Measurements from ENCODE around the gene ZNF524. TPM values are rescaled to one million over a fixed set of nuclear protein-coding genes. Genes with fewer than 3 reads are reported as not detected.

The ZNF524 gene
- total RNA-seq, 2 experiments from 2014 or later, result 9.2 to 21.6 TPM

DNA sequence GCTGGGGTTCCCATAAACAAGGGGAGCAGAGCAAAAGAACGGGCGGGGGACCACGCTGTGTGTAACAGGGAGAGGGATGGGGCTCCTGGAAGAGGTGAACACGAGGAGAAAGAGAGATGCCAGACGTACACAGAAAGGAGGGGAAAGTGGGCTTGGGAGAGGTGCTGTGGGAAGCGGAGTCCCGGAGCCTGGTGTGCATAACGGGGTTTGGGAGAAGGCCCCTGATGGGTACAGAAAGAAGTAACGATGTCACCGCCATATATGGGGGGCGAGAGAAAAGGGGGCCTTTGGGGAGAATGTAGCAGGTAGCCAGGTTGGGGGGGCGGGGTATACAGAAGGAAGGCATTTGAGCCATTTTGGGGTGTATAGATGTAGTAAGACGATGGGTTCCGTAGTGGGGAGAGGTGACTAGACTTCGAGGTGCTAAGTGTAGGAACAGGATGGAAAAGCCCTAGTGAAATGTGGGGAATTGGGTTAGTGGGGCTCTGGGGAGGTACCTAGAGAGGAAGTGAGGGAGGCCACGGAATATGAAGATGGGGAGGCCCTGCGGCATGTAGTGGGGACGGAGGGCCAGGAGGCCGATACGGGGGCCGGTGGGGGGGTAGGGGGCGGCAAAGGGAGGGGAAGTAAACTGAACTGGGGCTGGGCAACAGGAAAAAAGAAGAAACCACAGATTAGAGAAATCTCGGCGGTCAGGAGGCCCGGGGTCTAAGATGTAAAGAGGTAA lies 41.5 kb downstream of the ZNF524 start:
- Histone ChIP-seq H3K9me2 (ENCODE audit: insufficient read depth, low read length) (no peaks in the 10 kb centered on the region), H3K4me1 (ENCODE audit: insufficient read depth, low read length, poor library complexity, severe bottlenecking) (peaks cover 60% of the 10 kb centered on the region), H3K79me2 (ENCODE audit: insufficient read depth, low read depth, low read length) (peaks cover 52% of the 10 kb centered on the region), H3K4me3 (ENCODE audit: low read depth, low read length, poor library complexity, severe bottlenecking) (peak overlapping the region; percentile 98), H3K4me2 (ENCODE audit: low read length) (peak overlapping the region; percentile 89), H3K36me3 (ENCODE audit: insufficient read depth, low read length) (peaks cover 35% of the 10 kb centered on the region), H3K27ac (ENCODE audit: low read depth, low read length, poor library complexity, severe bottlenecking) (peak overlapping the region; percentile 86), H4K20me1 (ENCODE audit: insufficient read depth, low read length) (no peaks in the 10 kb centered on the region), H2AFZ (ENCODE audit: low read length) (no peak overlapping the region), H3K9me3 (ENCODE audit: low read length) (no peaks in the 10 kb centered on the region)
- intact Hi-C loops (cut with micrococcal nuclease; ENCODE audit: unreplicated experiment), result loop anchor here (5.0 kb wide), 1 partner anchor 501 kb away; the partner anchor contains the start of gene ZNF444
- CTCF ChIA-PET (ENCODE audit: unreplicated experiment), result no interaction called here
- no TSS peak for BruUV-seq (replicated peaks)
- POLR2A ChIA-PET, result no interaction called here
- DNase-seq (ENCODE audit: low spot score), result peak; percentile 47
- TF ChIP-seq, protein P1, sequence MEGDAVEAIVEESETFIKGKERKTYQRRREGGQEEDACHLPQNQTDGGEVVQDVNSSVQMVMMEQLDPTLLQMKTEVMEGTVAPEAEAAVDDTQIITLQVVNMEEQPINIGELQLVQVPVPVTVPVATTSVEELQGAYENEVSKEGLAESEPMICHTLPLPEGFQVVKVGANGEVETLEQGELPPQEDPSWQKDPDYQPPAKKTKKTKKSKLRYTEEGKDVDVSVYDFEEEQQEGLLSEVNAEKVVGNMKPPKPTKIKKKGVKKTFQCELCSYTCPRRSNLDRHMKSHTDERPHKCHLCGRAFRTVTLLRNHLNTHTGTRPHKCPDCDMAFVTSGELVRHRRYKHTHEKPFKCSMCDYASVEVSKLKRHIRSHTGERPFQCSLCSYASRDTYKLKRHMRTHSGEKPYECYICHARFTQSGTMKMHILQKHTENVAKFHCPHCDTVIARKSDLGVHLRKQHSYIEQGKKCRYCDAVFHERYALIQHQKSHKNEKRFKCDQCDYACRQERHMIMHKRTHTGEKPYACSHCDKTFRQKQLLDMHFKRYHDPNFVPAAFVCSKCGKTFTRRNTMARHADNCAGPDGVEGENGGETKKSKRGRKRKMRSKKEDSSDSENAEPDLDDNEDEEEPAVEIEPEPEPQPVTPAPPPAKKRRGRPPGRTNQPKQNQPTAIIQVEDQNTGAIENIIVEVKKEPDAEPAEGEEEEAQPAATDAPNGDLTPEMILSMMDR (conservative IDR thresholded peaks at IDR 0.05; ENCODE audit: low read length), result no peak
- no peak for TF ChIP-seq EZH2phosphoT487 (IDR thresholded peaks at IDR 0.05; ENCODE audit: borderline replicate concordance, low read depth, low read length)

DNA sequence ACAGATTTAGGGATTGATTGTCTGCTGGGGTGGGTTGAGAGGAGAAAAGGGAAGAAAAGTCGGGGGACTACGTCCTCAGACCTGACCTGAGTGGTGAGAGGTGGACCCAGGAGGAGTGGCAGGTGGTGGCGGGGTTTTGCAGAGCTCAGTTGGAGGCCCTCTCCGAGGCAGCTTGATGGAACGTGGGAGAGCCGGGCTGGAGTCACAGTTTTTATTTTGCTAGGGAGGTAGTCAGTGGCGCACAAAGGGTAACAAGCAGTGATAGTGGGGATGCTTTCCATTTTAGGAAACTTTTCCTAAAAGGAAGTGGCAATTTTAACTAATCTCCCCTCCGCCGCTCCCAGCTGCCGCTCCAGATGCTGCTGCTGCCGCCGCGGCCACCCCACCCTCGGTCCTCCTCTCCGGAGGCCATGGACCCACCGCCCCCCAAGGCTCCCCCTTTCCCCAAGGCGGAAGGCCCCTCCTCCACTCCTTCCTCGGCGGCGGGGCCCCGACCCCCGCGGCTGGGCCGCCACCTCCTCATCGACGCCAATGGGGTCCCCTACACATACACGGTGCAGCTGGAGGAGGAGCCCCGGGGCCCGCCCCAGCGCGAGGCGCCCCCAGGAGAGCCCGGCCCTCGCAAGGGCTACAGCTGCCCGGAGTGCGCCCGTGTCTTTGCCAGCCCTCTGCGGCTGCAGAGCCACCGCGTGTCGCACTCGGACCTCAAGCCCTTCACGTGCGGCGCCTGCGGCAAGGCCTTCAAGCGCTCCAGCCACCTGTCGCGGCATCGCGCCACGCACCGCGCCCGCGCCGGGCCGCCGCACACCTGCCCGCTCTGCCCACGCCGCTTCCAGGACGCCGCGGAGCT lies 42.3 kb downstream of the ZNF524 start:
- intact Hi-C loops (cut with micrococcal nuclease; ENCODE audit: unreplicated experiment), result loop anchor here (1.0 to 5.0 kb wide), 2 partner anchors 43 to 500 kb away; partner anchors contain the start of genes FIZ1 and ZNF444
- BruUV-seq (replicated peaks), result no TSS peak
- Histone ChIP-seq H3K4me3 (ENCODE audit: low read depth, low read length, poor library complexity, severe bottlenecking) (peak overlapping the region; percentile 98), H3K27ac (ENCODE audit: low read depth, low read length, poor library complexity, severe bottlenecking) (peak overlapping the region; percentile 86), H3K4me2 (ENCODE audit: low read length) (peak overlapping the region; percentile 89), H3K36me3 (ENCODE audit: insufficient read depth, low read length) (peaks cover 39% of the 10 kb centered on the region), H2AFZ (ENCODE audit: low read length) (no peak overlapping the region; the same call in 1 of the 2 replicates), H4K20me1 (ENCODE audit: insufficient read depth, low read length) (no peaks in the 10 kb centered on the region), H3K9me2 (ENCODE audit: insufficient read depth, low read length) (no peaks in the 10 kb centered on the region), H3K4me1 (ENCODE audit: insufficient read depth, low read length, poor library complexity, severe bottlenecking) (peaks cover 62% of the 10 kb centered on the region), H3K9me3 (ENCODE audit: low read length) (no peaks in the 10 kb centered on the region), H3K79me2 (ENCODE audit: insufficient read depth, low read depth, low read length) (peaks cover 53% of the 10 kb centered on the region)
- ChIA-PET CTCF (ENCODE audit: unreplicated experiment) (no interaction called here), POLR2A (interaction anchor here (0.6 to 0.7 kb wide), 2 partner anchors 12 to 17 kb away, joined by 3 read pairs; no protein-coding TSS in a partner anchor)
- peak; percentile 63 for DNase-seq (ENCODE audit: low spot score)
- TF ChIP-seq EZH2phosphoT487 (IDR thresholded peaks at IDR 0.05; ENCODE audit: borderline replicate concordance, low read depth, low read length), result no peak
- TF ChIP-seq, protein P1 (conservative IDR thresholded peaks at IDR 0.05; ENCODE audit: low read length), result no peak

Data from OCI-LY7 (cell line).